Mucosa of stomach (tissue), 1 donor: ENCODE measurements around the gene TNFRSF11A.

Experiments
- H3K27me3 ChIP-seq: one replicate; pipeline ENCODE4 v1.7.0; 2013; ENCODE audit warnings: mild to moderate bottlenecking, low read length; ENCODE audit not compliant: control insufficient read depth, insufficient read depth
- H3K36me3 ChIP-seq: one replicate; pipeline ENCODE4 v1.7.0; 2013; ENCODE audit warnings: low read length; ENCODE audit not compliant: control insufficient read depth, insufficient read depth
- H3K4me1 ChIP-seq: one replicate; pipeline ENCODE4 v1.7.0; 2013; ENCODE audit warnings: mild to moderate bottlenecking, low read length; ENCODE audit not compliant: control insufficient read depth, insufficient read depth
- H3K4me3 ChIP-seq: one replicate; pipeline ENCODE4 v1.7.0; 2013; ENCODE audit warnings: low read length
- H3K9ac ChIP-seq: one replicate; pipeline ENCODE4 v1.7.0; 2013; ENCODE audit warnings: mild to moderate bottlenecking, low read length, moderate library complexity
- H3K9me3 ChIP-seq: one replicate; pipeline ENCODE4 v1.7.0; 2013; ENCODE audit warnings: mild to moderate bottlenecking, low read length, moderate library complexity; ENCODE audit not compliant: control insufficient read depth
- donor health status: Pancreatic carcinoma.

The TNFRSF11A gene

DNA sequence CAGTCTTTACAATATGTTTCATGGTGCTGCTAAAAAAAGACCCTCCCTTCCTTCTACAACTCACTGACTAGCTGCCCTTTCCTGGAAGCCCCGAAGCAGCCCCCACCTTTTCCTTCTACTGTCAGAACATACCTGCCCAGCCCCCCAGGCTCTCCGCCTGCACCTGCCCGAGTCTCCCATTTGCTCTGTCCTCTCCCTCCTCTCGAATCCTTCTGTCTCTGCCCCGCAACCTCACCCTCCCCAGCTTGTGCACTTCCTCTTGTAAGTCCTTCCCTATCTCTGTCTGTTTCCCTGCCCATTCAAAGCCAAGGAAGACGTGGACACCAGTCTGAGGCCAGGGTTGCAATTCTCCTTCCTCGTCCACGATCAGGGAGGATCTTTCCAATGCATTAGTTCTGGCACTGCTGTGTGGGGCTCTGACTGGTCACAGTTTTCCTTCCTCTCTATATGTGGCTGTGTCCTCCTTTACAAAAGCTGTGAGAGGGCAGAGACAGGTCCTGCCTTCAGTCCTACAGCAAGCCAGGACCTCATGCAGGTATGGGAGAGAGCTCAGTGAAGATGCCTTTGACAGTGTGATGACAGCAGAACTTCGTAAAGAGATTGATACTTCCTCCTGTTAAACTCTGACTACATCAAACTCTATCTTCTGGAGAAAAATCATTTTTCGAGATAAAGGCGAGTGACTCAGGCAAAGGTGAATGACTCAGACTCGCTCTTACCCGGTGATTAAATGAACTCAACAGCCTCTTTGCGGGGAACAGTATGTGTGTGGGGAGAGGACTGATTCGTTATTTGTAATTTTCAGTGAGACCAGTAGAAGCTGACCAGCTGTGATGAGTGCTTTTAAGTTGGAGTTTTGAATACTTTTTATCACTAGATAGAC, 14.2 kb downstream of the TNFRSF11A start:
- Histone ChIP-seq H3K4me1 (peaks cover 56% of the 10 kb centered on the region), H3K9ac (no peak overlapping the region), H3K9me3 (no peaks in the 10 kb centered on the region), H3K27me3 (no peaks in the 10 kb centered on the region), H3K4me3 (no peak overlapping the region), H3K36me3 (no peaks in the 10 kb centered on the region)

DNA sequence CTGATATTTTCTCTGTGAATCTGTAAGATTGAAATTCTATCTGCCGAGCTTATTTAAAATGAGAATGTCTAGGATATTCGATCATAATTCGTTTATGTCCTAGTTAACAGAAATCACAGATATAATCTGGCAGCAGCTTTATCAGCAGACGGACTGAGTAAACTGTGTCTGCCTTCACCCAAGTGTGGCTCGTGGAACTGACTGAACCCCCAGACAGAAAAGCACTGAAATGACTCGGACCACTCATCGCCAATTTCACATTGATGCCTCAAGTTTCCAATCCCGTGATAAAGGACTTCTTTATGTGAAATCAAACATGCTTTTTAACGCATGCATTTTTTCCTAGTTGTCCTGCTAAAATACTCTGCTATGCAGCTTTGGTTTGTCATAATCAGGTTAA, 15.9 kb downstream of the TNFRSF11A start:
- Histone ChIP-seq H3K9ac (no peak overlapping the region), H3K4me3 (no peak overlapping the region), H3K36me3 (no peaks in the 10 kb centered on the region), H3K27me3 (no peaks in the 10 kb centered on the region), H3K9me3 (no peaks in the 10 kb centered on the region), H3K4me1 (peaks cover 43% of the 10 kb centered on the region)

DNA sequence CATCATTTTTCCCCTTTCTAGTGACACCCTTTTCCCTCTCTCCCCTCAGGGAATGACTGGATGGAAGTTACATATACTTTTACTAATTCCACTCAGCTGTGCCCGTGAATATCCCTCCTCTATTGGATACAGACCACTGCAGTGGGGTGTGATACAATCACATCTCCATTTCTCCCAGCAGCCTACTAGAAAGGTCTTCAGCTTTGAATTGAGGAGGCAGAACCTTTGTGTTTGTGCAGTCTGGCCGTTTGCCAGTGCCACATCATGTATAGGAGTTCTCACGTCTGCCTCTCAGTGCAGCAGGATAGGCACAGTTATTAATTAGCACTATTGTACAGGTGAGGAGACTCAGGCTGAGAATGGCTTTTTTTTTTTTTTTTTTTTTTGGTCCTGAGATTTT, 16.4 kb downstream of the TNFRSF11A start:
- no peaks in the 10 kb centered on the region for H3K36me3 ChIP-seq
- H3K4me3 ChIP-seq = no peak overlapping the region
- H3K4me1 ChIP-seq = peaks cover 45% of the 10 kb centered on the region
- H3K9ac ChIP-seq = no peak overlapping the region
- H3K9me3 ChIP-seq = no peaks in the 10 kb centered on the region
- no peaks in the 10 kb centered on the region for H3K27me3 ChIP-seq

DNA sequence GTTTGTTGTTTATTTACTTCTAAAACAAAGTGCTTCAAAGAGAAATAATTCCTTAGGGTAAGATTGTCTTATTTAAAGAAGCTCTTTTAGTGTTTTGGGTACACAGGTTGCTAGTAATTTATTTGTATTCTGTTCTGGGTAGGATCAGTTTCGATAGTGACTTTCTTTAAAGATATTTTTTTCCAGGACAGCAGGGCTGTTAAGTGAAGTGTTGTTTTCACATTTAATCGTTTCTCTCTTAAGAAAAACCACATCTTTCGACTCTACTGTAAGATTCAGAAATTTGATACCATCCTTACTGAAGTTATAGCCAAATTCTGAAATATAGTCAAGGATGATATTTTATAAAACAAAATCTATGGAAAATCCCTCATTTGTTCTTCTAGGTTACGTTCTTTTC, 17.8 kb downstream of the TNFRSF11A start:
- Histone ChIP-seq H3K27me3 (no peaks in the 10 kb centered on the region), H3K9me3 (no peaks in the 10 kb centered on the region), H3K4me3 (no peak overlapping the region), H3K4me1 (peaks cover 48% of the 10 kb centered on the region), H3K9ac (no peak overlapping the region), H3K36me3 (no peaks in the 10 kb centered on the region)

DNA sequence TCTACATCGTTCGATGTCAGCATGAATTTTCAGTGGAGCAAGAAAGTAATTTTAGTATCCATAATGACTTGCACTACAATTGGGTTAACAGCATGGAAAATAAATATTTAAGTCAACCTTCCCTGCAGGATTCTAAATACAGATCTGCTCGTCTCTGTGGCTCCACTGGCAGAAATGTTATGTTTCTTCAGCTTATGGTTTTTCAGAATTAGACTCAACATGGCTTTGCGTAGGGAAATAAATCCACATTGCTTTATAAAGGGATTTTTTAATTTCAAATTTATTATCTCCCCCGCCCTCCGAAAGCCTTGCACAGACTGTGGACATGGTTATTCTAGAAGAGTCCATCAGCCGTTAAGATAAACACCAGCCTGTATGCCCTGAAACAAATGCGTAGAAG, 18.2 kb downstream of the TNFRSF11A start:
- no peaks in the 10 kb centered on the region for H3K27me3 ChIP-seq
- no peaks in the 10 kb centered on the region for H3K36me3 ChIP-seq
- peaks cover 48% of the 10 kb centered on the region for H3K4me1 ChIP-seq
- no peak overlapping the region for H3K4me3 ChIP-seq
- H3K9ac ChIP-seq = no peak overlapping the region
- no peaks in the 10 kb centered on the region for H3K9me3 ChIP-seq

DNA sequence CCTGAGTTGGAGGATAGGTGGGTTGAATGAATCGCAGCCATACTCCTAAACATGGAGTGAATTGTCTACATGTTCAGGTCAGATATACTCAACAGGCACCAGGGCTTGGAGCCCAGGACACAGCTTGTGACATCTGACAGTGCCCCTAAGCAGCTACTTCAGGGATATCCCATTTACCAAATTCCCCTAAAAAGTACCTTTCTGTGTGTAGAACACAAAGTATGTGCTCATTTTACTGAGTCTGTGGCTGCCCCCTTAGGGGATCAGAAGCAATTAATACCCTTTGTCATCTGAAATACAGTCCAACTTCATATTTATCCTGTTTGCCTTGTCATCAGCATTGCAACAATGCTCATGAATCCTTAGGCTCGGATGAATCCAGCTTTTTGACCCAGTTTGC, 20.8 kb downstream of the TNFRSF11A start:
- Histone ChIP-seq H3K4me1 (peaks cover 22% of the 10 kb centered on the region), H3K36me3 (no peaks in the 10 kb centered on the region), H3K9ac (no peak overlapping the region), H3K27me3 (no peaks in the 10 kb centered on the region), H3K4me3 (no peak overlapping the region), H3K9me3 (no peaks in the 10 kb centered on the region)

DNA sequence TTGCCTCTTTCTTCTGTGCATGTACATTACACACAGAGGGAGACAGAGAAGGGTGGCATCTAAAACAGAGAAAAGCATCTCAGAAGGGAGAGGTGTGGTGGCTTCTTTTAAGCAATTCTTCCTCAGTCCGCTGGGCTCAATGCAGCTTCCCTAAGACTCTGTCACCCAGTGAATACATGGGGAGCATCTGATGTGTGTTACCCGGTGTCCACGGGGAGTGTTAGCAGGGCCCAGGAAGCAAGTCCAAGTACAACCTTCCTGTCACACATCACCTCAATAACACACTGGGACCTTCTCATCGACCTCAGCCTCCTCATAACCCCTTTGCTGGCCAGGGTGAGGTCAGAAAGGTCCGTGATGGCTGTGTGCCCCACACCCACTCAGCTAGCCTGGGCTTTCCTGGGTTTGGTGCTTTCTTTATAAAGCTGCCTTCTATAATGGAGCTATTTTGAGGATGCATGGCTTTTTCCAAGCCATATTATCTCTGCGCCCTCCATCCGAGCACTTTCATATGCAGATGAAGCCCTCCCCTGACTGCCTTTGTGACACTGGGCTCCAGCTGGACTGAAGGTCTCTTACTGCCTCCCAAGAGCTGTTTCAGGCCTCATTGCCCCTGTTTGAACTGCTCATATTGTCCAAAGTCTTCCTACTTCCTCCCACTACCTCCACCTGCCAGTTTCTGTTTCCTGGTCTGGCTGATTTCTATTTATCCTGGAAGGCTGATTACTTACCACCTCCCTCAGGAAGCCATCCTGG, 21.4 kb downstream of the TNFRSF11A start:
- no peaks in the 10 kb centered on the region for H3K36me3 ChIP-seq
- H3K27me3 ChIP-seq = no peaks in the 10 kb centered on the region
- H3K9me3 ChIP-seq = no peaks in the 10 kb centered on the region
- no peak overlapping the region for H3K4me3 ChIP-seq
- no peak overlapping the region for H3K9ac ChIP-seq
- peaks cover 16% of the 10 kb centered on the region for H3K4me1 ChIP-seq

DNA sequence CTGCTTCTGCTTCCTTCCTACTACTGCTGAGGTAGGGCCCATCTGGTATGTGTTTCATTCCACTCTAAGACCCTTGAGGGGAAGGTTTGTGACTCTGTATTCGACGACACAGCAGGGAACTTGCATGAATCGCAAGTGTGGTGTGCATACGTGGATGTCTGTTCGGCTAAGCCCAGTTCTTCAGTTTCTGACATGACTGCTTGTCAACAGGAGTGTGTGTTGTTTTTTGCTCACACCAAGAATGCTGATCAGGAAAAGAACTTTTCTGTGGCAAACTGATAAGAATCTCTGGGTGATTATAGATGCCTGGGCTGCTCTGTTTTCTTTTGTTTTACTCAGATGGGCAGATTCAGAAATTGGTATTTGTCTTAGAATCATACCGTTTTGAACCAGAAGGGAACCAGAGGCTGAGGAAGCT, 22.0 kb downstream of the TNFRSF11A start:
- Histone ChIP-seq H3K27me3 (no peaks in the 10 kb centered on the region), H3K9me3 (no peaks in the 10 kb centered on the region), H3K4me3 (no peak overlapping the region), H3K36me3 (no peaks in the 10 kb centered on the region), H3K9ac (no peak overlapping the region), H3K4me1 (peaks cover 12% of the 10 kb centered on the region)

DNA sequence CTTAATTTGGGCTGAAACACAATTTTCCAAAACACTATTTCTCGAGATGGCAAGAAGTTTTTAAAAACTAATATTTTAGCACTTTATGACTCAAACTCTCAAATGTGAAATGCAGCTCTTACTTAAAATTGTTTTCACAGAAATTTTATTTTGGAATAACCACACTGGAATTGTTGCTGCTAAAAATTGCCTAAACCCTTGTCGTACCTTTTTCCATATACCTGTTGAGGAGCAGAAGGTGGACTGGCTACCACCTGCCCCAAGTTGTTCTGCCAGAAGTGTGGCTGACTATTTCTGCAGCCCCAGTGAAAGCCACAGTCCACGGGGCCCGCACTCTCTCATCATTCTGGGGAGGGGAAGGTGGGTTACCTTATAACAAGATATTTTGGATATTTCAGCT, 23.4 kb downstream of the TNFRSF11A start:
- Histone ChIP-seq H3K36me3 (no peaks in the 10 kb centered on the region), H3K9me3 (no peaks in the 10 kb centered on the region), H3K9ac (no peak overlapping the region), H3K27me3 (no peaks in the 10 kb centered on the region), H3K4me3 (no peak overlapping the region), H3K4me1 (peaks cover 12% of the 10 kb centered on the region)

DNA sequence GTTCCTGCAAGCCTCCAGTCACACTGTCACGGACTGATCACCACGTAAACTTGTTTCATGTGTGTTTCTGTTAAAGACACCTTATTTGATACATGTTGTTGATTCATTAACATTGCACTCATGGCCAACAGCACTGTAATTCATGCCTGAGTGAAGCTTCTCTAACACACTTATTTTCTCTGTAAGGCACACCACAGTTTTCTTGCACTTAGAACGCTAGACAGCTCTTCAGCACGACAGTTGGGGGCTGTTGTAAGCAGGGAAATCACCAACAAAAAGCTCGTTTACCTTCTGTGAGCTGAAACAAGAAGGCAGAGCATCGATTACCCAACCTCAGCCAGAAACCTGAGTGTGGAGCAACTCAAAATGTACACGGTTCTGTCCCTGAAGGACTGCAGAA, 28.1 kb downstream of the TNFRSF11A start:
- Histone ChIP-seq H3K4me1 (no peaks in the 10 kb centered on the region), H3K4me3 (no peak overlapping the region), H3K9me3 (no peaks in the 10 kb centered on the region), H3K9ac (no peak overlapping the region), H3K27me3 (no peaks in the 10 kb centered on the region), H3K36me3 (no peaks in the 10 kb centered on the region)

DNA sequence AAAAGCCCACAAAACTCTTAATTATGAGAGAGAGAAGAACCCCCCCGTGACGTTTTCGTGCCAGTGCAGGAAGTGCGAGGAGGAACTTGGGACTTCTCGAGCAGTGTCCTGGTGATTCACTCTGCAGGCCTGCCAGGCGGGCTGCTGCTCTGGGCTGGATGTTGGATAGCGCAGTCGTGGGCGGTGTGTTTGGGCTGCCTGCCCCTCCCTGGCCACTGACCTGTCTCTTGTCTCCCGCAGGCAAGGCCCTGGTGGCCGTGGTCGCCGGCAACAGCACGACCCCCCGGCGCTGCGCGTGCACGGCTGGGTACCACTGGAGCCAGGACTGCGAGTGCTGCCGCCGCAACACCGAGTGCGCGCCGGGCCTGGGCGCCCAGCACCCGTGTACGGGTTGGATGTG, 29.0 kb downstream of the TNFRSF11A start:
- H3K27me3 ChIP-seq = no peaks in the 10 kb centered on the region
- H3K9ac ChIP-seq = no peak overlapping the region
- no peak overlapping the region for H3K4me3 ChIP-seq
- no peaks in the 10 kb centered on the region for H3K36me3 ChIP-seq
- no peaks in the 10 kb centered on the region for H3K9me3 ChIP-seq
- H3K4me1 ChIP-seq = no peaks in the 10 kb centered on the region

DNA sequence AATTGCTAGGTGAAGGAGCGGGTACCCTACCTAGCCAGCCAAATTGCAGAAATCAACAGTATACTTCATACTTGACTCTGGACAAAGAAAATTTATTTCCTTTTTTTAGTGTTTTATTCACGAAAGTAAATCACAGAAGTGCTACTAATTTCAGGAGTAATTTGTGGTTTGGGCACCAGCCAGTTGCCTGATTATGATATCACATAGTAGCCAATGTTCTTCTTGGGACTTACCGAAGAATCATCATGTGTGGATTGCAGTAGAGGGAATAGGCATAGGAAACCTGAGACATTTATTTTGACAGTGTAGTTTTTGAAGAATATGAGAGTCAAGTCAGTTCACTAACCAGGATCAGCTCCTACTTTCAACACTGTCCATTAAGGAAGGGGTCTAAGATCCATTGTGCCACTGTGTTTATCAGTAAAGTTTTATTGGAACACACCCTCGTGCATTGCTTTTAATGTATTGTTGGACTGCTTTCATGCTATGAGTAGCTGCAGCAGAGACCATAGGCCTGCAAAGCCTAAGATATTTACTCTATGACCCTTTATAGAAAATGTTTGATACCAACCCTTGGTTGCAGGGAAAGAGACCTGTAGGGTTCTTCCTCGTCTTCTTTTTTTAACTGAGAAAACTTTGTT, 32.1 kb downstream of the TNFRSF11A start:
- H3K4me1 ChIP-seq = no peaks in the 10 kb centered on the region
- H3K9me3 ChIP-seq = no peaks in the 10 kb centered on the region
- no peak overlapping the region for H3K9ac ChIP-seq
- no peak overlapping the region for H3K4me3 ChIP-seq
- H3K27me3 ChIP-seq = no peaks in the 10 kb centered on the region
- H3K36me3 ChIP-seq = no peaks in the 10 kb centered on the region
